PC-9 (cell line): ENCODE results near the gene SLC25A28. TPM values are rescaled to one million over a fixed set of nuclear protein-coding genes. Genes with fewer than 3 reads are reported as not detected.

Experiments
- BruUV-seq: library from RNA; stranded (reverse); fragments of 400-500 nt; replicated peaks from 2 replicates; lab custom pipeline; 2021; lab: Mats Ljungman, UMichigan
- CTCF ChIA-PET: fragments of 300-600 bp; sonication (Branson Sonifier 250); formaldehyde crosslinking; loops from one replicate; lab custom pipeline; 2022; ENCODE audit warnings: antibody characterized with exemption; lab: Charles Lee
- POLR2A ChIA-PET: fragments of 300-600 bp; sonication (Branson Sonifier 250); formaldehyde crosslinking; loops from one replicate; lab custom pipeline; 2022; ENCODE audit warnings: antibody characterized with exemption; ENCODE audit not compliant: unreplicated experiment; lab: Charles Lee
- DNase-seq, 2 experiments: peaks; one replicate each; pipeline versions ENCODE4 v3.0.0 to v3.0.0-alpha.2; 2015 to 2022; ENCODE audit warnings: mixed read lengths in 1 of 2
- H2AFZ ChIP-seq: fragments of 200-600 bp; sonication (generic); 2 replicates; pipeline ENCODE4 v1.8.1; 2017; ENCODE audit warnings: antibody characterized with exemption
- H3F3A ChIP-seq: fragments of 200-600 bp; sonication (generic); 2 replicates; pipeline ENCODE4 v1.8.1; 2017; ENCODE audit warnings: antibody characterized with exemption, mild to moderate bottlenecking, low read depth; ENCODE audit not compliant: insufficient read depth
- H3K27ac ChIP-seq: fragments of 200-600 bp; sonication (generic); 2 replicates; pipeline ENCODE4 v1.6.1; 2016; ENCODE audit warnings: mixed run types
- H3K27me3 ChIP-seq: fragments of 200-600 bp; sonication (generic); 2 replicates; pipeline ENCODE4 v1.6.1; 2016; ENCODE audit warnings: low read depth, mixed run types; ENCODE audit not compliant: insufficient read depth
- H3K36me3 ChIP-seq: fragments of 200-600 bp; sonication (generic); 2 replicates; pipeline ENCODE4 v1.6.1; 2016; ENCODE audit warnings: low read depth, mixed run types
- H3K4me1 ChIP-seq: fragments of 200-600 bp; sonication (generic); replicated peaks from 2 replicates; pipeline ENCODE4 v1.6.1; 2016; ENCODE audit warnings: mixed run types; ENCODE audit not compliant: insufficient read depth
- H3K4me2 ChIP-seq: fragments of 200-600 bp; sonication (generic); 2 replicates; pipeline ENCODE4 v1.6.1; 2017; ENCODE audit warnings: mixed run types
- H3K4me3 ChIP-seq: fragments of 200-600 bp; sonication (generic); 2 replicates; pipeline ENCODE4 v1.6.1; 2016; ENCODE audit warnings: mixed run types
- H3K79me2 ChIP-seq: fragments of 200-600 bp; sonication (generic); 2 replicates; pipeline ENCODE4 v1.6.1; 2017; ENCODE audit warnings: low read depth, mixed run types
- H3K9me2 ChIP-seq: fragments of 200-600 bp; sonication (generic); 2 replicates; pipeline ENCODE4 v1.8.1; 2017; ENCODE audit warnings: mild to moderate bottlenecking; ENCODE audit not compliant: insufficient read depth
- H3K9me3 ChIP-seq: fragments of 200-600 bp; sonication (generic); 2 replicates; pipeline ENCODE4 v1.8.1; 2016; ENCODE audit warnings: low read depth; ENCODE audit not compliant: insufficient read depth
- H4K20me1 ChIP-seq: fragments of 200-600 bp; sonication (generic); 2 replicates; pipeline ENCODE4 v1.8.1; 2017; ENCODE audit not compliant: insufficient read depth
- EZH2 ChIP-seq: fragments of 200-600 bp; sonication (generic); IDR thresholded peaks from 2 replicates; pipeline ENCODE4 v1.8.0; 2017; ENCODE audit warnings: antibody characterized with exemption, low read depth
- intact Hi-C: fragments of 100-400 bp; cut with micrococcal nuclease; formaldehyde crosslinking; loops from one replicate; pipeline ENCODE4 v1.10.0; 2022; ENCODE audit not compliant: unreplicated experiment
- total RNA-seq: library from RNA; stranded (reverse); gene quantifications from 2 replicates; pipeline ENCODE4 v1.2.3, GENCODE V29; 2021
- TF ChIP-seq, protein P1 (sequence below): fragments of 200-600 bp; sonication (generic); conservative IDR thresholded peaks from 2 replicates; pipeline ENCODE4 v1.6.1; 2017; ENCODE audit warnings: mixed run types, antibody characterized with exemption, mild to moderate bottlenecking, moderate library complexity

SLC25A28 gene
- total RNA-seq, 1 experiment from 2014 or later, result 17.6 TPM

DNA sequence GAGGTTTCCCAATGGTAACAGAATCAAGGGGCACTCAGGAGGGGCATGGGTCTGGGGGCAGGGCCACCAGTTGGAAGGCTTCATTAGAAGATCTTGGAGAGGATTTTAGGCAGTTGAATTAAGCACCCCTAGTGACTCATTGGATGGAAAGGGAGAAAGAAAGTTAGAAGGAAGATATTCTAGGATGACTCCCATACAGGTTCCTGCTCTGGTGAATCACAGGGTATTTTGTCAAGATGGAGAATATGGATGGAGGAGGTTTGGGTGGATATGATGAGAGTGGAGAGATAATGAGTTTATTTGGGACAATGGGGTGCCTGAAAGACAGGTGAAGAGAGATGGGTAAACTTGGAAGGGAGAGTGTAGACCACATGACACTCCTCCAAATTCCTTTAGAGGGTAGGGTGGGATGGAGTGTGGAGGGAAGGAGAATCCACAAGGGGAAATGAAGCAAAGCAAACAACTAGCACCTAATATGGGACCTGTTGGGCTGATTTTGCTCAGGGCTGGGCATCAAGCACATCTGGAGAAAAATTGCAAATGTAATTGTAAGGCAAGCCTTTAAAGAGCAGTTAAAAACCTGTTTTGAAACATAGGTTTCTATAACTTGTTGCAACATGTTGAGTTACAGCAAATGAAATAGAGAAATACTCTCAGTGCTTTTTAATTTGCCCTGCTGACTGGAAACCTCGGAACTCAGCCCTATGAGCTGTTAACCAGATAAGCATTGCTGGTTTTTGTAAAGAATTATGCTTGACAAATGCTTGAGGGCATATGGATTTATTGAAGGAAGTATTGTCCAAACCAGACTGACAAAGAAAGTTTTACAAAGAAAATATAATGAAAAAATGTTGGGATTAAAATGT, 36.2 kb upstream of the SLC25A28 start:
- peak in 1 of 2 experiments; percentile 58 for DNase-seq
- H4K20me1 ChIP-seq, result no peaks in the 10 kb centered on the region
- no peak overlapping the region for H3K4me2 ChIP-seq
- no peak overlapping the region for H2AFZ ChIP-seq
- peaks cover 10% of the 10 kb centered on the region; the same call in 1 of the 2 replicates for H3F3A ChIP-seq
- H3K27ac ChIP-seq, result no peak overlapping the region
- no peaks in the 10 kb centered on the region for H3K27me3 ChIP-seq
- ChIA-PET CTCF (no interaction called here), POLR2A (no interaction called here)
- no TSS peak for BruUV-seq
- TF ChIP-seq, protein P1, sequence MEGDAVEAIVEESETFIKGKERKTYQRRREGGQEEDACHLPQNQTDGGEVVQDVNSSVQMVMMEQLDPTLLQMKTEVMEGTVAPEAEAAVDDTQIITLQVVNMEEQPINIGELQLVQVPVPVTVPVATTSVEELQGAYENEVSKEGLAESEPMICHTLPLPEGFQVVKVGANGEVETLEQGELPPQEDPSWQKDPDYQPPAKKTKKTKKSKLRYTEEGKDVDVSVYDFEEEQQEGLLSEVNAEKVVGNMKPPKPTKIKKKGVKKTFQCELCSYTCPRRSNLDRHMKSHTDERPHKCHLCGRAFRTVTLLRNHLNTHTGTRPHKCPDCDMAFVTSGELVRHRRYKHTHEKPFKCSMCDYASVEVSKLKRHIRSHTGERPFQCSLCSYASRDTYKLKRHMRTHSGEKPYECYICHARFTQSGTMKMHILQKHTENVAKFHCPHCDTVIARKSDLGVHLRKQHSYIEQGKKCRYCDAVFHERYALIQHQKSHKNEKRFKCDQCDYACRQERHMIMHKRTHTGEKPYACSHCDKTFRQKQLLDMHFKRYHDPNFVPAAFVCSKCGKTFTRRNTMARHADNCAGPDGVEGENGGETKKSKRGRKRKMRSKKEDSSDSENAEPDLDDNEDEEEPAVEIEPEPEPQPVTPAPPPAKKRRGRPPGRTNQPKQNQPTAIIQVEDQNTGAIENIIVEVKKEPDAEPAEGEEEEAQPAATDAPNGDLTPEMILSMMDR, result no peak
- TF ChIP-seq EZH2, result no peak
- H3K4me3 ChIP-seq, result no peak overlapping the region
- H3K9me3 ChIP-seq, result no peaks in the 10 kb centered on the region
- intact Hi-C loops, result no loop called here
- H3K36me3 ChIP-seq, result no peaks in the 10 kb centered on the region
- peaks cover 19% of the 10 kb centered on the region for H3K79me2 ChIP-seq
- H3K9me2 ChIP-seq, result no peaks in the 10 kb centered on the region
- peaks cover 36% of the 10 kb centered on the region for H3K4me1 ChIP-seq

DNA sequence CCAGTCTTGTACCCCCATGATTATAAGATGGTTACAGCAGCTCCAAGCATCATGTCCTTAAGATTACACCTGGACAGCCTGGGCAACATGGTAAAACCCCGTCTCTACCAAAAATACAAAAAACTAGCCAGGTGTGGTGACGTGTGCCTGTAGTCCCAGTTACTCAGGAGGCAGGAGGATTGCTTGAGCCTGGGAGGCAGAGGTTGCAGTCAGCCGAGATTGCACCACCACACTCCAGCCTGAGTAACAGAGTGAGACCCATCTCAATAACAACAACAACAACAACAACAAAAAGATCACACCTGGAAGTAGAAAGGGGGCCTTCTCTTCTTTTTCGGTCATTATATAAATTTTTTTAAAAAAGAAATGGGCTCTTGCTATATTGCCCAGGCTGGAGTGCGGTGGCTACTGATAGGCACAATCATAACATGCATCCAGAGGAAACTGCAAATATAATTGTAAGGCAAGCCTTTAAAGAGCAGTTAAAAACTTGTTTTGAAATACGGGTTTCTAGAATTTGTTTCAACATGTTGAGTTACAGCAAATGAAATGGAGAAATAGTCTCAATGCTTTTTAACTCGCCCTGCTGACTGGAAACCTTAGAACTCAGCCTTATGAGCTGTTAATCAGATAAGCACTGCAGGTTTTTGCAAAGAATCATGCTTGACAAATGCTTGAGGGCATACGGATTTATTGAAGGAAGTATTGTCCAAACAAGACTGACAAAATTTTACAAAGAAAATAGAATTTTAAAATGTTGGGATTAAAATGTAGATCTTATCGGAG, 34.3 kb upstream of the SLC25A28 start:
- H3K36me3 ChIP-seq, result no peaks in the 10 kb centered on the region
- H3K27me3 ChIP-seq, result no peaks in the 10 kb centered on the region
- DNase-seq, result peak; percentile 17 to 88
- ChIA-PET CTCF (no interaction called here), POLR2A (interaction anchor here (0.5 kb wide), 1 partner anchor 741 kb away, joined by 3 read pairs; no protein-coding TSS in a partner anchor)
- H3K9me3 ChIP-seq, result no peaks in the 10 kb centered on the region
- intact Hi-C loops, result no loop called here
- TF ChIP-seq, protein P1, result no peak
- TF ChIP-seq EZH2, result no peak
- no peaks in the 10 kb centered on the region for H4K20me1 ChIP-seq
- H3K4me2 ChIP-seq, result no peak overlapping the region
- peak overlapping the region; percentile 12; the same call in 1 of the 2 replicates for H3K27ac ChIP-seq
- H2AFZ ChIP-seq, result no peak overlapping the region
- no TSS peak for BruUV-seq
- H3K9me2 ChIP-seq, result no peaks in the 10 kb centered on the region
- no peak overlapping the region for H3K4me3 ChIP-seq
- H3K4me1 ChIP-seq, result peaks cover 24% of the 10 kb centered on the region
- peaks cover 2% of the 10 kb centered on the region for H3K79me2 ChIP-seq
- peaks cover 10% of the 10 kb centered on the region; the same call in 1 of the 2 replicates for H3F3A ChIP-seq

DNA sequence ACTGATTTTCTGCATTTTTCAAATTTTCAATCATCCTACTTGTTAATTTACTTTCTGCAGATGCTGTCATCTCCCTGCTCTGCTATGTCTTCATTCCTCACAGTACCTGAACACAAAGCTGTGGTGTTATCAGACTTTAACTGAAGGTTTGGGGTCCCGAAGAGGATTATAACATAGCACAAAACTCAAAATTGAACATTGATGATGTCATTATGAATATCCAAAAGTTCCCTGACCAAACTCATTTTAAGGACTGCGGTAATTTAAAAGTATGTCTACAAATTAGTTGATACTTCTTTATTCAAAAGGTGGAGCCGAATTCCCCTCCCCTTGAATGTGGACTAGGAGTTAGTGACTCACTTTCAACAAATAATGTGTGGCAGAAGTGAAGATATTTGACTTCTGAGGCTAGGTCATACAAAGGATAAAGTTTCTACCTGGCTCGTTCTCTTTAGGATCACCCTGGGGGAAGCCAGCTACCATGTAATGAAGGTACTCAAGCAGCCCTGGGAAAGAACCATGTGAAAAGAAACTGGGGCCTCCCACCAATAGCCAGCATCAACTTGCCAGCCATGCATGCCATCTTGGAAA, 32.7 kb upstream of the SLC25A28 start:
- no peak for TF ChIP-seq EZH2
- TF ChIP-seq, protein P1, result no peak
- ChIA-PET POLR2A (no interaction called here), CTCF (no interaction called here)
- Histone ChIP-seq H3K79me2 (no peaks in the 10 kb centered on the region), H2AFZ (no peak overlapping the region), H3K9me2 (no peaks in the 10 kb centered on the region), H3K27me3 (no peaks in the 10 kb centered on the region), H3K4me1 (peaks cover 24% of the 10 kb centered on the region), H3K4me3 (no peak overlapping the region), H4K20me1 (no peaks in the 10 kb centered on the region), H3K9me3 (no peaks in the 10 kb centered on the region), H3K4me2 (peak overlapping the region; percentile 11; the same call in 1 of the 2 replicates), H3F3A (peaks cover 10% of the 10 kb centered on the region; the same call in 1 of the 2 replicates), H3K36me3 (no peaks in the 10 kb centered on the region), H3K27ac (no peak overlapping the region)
- no TSS peak for BruUV-seq
- peak in 1 of 2 experiments; percentile 41 for DNase-seq
- intact Hi-C loops, result no loop called here
